GM18907 (cell line): ENCODE data around the gene NWD2.

Source experiments
- ATAC-seq: cut with Tn5 transposase; IDR thresholded peaks from one replicate; pipeline ENCODE4 v1.9.1; 2021; ENCODE audit warnings: mild to moderate bottlenecking, moderate library complexity; ENCODE audit not compliant: unreplicated experiment

Gene NWD2

DNA sequence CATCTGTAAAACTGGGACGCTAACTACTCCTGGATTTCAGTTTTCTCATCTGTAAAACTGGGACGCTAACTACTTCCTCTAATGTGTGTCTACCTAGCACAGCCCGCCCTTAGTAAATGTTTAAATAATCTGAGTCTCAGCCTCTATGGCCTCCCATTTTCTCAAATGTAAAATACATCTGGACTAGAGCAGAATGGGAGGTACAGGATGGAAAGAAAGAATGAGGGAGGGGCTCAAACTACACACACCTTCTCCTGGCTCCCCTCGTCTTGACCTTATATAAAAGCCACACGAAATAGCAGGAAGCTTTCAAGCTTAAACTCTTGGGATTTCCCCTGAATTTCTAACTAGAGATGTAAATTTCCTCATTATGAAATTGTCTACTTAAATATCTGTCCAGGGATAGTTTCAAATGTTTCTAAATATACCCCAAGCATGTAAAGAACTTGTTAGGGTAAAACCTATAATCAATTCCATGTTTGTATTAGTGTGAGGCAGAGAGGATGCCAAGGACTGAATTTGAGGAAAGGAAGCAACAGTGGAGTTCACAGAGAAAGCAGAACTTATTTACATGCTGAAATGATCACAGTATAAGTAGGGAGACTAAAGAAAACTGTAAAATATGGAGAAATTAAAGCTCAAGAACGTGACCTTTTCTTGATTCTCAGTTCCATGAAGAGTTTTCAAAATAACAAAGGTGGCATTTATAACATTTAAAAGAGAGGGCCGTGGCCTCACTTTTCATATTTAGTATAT is 220.0 kb downstream of the NWD2 start:
- ATAC-seq: no peak

DNA sequence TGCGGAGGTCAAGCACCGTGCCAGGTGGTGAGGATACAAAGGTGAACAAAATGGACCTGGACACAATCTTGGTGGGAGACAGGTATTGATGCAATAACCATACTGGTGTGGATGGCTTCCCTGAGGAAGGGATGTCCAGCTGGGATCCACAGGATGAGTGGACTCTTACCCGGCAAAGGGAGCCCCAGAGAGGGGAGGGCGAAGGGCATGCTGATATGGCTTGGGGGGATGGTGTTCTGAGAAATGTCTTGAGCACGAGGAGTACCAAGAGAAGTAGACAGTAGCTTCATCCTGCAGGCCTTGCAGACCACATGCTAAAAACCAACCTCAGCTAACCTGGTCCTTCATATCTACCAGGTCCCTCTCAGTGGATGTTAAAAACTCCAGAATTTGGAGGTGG is 220.8 kb downstream of the NWD2 start:
- ATAC-seq: no peak

DNA sequence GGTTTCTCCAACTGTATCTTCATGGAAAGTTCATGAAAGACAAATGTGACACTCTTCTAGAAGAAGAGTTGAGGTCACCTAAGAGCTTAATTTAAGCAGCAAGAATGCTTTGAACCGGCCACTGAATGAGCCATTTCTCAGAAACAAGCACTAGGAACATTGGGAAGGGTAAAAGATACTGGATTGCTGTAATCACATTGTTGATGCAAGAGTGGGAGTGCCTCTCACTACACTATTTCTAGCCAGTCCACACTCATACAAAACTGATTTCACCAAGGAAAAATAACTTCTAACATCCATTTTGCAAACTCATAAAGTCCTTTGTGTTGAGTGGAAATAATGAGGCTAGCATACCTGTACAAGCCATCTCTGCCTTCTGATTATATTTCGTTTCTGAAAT is 221.3 kb downstream of the NWD2 start:
- ATAC-seq: no peak

DNA sequence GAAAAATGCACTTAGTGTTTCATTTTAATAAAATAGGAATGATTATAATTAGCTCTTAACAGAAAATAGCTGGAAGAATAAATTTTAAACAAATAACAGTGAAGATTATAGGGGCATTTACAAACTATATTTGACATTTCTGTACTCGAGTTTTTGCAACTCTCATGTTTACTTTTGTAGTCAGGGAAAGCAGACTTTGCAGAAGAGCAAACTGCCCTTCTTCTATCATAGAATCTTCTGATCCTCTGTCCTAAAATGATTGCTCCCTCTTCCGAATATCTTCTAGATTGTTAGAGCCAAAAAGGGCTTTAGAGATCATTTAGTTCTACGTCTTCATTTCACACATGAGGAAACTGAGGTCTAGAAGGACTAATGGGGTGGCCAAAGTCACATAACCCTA is 222.7 kb downstream of the NWD2 start:
- ATAC-seq: no peak

- no peak for ATAC-seq
Measured at GRCh38 chr4:37467824-37468223, 223.3 kb downstream of the NWD2 start.

GRCh38 chr4:37469286-37469685 is 224.7 kb downstream of the NWD2 start:
- no peak for ATAC-seq

DNA sequence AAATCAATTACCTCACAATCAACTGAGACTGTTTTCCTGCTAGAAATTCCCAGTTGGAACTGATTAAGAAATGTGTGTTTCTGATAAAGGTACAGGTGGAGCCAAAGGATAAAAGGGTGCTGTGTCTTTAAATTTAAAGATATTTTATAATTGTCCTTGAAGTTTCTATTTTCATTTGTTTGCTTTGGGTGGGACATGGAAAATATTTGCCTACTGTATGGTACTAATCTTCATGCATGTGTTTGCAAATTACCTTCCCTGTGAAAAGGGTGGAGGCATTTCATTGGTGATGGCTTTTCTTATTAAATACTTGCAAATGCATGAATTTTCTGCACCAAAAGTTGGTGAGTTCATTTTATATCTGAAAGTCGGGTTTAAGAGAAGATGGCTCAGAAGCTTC is 225.7 kb downstream of the NWD2 start:
- no peak for ATAC-seq

DNA sequence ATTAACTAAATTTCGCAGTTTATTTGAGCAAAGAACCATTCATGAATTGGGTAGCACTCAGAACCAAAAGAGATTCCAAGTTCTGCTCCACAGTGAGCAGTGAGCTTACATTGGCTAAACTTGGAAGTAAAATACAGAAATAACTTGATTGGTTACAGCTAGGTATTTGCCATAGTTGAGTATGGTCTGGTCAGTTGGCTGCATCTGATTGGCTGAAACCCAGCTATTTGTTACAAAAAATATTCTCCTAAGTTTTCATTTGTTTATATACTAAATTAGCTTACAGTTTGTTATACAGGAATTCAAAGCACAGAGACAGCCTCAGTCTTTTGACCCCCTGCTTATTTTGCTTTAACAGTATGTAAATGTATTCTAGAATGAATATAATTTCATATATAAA is 226.6 kb downstream of the NWD2 start:
- no peak for ATAC-seq

DNA sequence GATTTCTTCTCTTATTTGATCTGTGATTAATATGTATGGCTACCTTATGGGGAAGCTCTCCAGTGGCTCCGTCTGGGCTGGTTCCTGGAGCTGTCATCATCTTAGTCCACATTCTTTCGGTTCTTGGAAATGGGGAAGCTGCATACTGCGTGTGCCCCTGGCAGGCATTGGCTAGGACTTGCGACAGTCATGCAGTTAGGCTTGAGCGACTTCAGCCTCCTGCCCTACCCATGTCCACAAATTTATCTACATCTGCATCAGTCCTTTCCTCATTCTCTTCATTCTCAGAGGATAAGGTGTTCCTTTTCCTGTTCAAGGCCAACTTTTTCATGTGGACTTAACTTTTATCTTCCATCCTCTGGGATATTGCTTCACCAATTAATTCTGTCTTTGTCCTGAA is 227.4 kb downstream of the NWD2 start:
- ATAC-seq: no peak

GRCh38 chr4:37473807-37474206 is 229.3 kb downstream of the NWD2 start:
- no peak for ATAC-seq

GRCh38 chr4:37475087-37475486 is 230.5 kb downstream of the NWD2 start:
- ATAC-seq: no peak

- ATAC-seq: no peak
Measured at GRCh38 chr4:37475776-37476175, 231.2 kb downstream of the NWD2 start.

DNA sequence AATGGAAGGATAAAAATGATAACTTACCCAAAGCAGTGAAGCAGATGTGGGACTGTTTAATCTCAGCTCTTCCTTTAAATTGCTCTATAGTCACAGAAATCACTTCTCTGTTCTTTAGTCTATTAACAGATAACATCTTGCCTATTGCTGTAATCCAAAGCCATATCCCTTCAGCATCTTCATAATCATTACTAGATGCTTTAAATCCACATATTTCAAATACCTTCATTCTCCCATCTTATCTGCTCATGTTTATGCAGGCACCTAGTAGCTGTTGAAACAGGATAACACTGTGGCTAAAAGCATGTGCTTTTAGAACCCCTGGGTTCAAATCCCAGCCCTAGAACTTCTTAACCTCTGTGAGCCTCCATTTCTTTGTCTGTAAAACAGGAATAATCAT is 231.7 kb downstream of the NWD2 start:
- no peak for ATAC-seq

DNA sequence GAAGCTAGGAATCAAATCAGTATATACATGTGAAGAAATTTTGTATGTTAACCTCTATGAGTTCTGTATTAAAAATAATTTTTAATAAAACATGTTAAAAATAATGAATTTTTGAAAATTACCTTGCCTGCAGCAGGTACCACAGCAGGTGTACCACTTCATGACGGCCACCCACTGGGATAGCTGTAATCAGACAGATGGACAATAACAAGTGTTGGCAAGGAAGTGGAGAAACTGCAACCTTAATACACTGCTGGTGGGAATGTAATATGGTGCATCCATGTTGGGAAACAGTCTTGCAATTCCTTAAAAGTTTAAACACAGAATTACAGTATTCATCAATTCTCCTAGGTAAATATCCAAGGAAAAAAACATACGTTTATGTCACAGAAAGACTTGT is 232.1 kb downstream of the NWD2 start:
- ATAC-seq: no peak

GRCh38 chr4:37477126-37477525 is 232.6 kb downstream of the NWD2 start:
- no peak for ATAC-seq

GRCh38 chr4:37478151-37478550 is 233.6 kb downstream of the NWD2 start:
- ATAC-seq: no peak

GRCh38 chr4:37480509-37480908 is 236.0 kb downstream of the NWD2 start:
- ATAC-seq: no peak

DNA sequence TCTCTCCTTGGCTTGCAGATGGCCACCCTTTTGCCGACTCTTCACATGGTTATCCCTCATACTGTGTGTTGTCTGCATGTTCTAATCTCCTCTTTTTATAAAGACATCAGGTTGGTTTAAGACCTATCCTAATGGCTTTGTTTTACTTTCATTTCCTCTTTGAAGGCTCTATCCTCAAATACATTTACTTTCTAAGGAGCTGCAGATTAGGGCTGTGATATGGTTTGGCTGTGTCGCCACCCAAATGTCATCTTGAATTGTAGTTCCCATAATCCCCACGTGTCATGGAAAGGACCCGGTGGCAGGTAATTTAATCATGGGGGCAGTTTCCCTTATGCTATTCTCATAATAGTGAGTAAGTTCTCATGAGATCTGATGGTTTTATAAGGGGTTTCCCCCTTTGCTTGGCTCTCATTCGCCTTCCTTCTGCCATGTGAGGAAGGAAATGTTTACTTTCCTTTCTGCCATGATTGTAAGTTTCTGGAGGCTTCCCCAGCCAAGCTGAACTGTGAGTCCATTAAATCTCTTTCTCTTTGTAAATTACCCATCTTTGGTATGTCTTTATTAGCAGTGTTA is 237.1 kb downstream of the NWD2 start:
- no peak for ATAC-seq

DNA sequence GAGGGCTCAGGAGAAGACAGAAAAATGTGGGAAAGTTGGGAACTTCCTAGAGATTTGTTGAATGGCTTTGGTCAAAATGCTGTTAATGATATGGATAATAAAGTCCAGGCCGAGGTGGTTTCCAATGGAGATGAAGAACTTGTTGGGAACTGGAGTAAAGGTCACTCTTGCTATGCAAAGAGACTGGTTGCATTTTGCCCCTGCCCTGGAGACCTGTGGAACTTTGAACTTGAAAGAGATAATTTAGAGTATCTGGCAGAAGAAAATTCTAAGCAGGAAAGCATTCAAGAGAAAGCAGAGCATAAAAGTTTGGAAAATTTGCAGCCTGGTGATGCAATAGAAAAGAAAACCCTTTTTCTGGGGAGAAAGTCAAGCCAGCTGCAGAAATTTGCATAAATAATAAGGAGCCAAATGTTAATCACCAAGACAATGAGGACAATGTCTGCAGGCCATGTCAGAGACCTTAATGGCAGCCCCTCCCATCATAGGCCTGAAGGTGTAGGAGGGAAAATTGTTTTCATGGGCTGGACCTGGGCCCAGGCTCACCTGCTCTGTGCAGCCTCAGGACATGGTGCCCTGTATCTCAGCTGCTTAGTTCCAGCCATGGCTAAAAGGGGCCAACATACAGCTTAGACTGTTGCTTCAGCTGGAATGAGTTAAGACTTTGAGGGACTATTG is 237.8 kb downstream of the NWD2 start:
- no peak for ATAC-seq

DNA sequence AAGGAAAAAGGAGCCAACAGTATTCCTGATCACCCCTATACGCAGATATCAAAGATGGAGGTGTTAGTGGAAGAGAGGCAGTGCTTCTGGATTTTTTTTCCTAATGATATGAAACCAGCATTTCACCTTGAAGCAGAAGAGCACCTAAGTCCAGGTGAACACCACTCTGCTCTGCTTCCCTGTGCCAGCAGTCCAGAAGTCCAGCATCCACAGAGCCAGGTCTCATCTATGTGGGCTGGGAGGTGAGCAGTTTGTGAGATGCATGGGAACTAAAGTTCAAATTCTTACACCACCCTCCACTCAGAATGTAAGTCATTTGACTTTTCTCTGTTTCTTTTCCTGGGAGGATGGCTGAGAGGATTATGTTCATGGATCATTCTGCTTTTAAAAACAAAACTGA is 239.1 kb downstream of the NWD2 start:
- no peak for ATAC-seq

DNA sequence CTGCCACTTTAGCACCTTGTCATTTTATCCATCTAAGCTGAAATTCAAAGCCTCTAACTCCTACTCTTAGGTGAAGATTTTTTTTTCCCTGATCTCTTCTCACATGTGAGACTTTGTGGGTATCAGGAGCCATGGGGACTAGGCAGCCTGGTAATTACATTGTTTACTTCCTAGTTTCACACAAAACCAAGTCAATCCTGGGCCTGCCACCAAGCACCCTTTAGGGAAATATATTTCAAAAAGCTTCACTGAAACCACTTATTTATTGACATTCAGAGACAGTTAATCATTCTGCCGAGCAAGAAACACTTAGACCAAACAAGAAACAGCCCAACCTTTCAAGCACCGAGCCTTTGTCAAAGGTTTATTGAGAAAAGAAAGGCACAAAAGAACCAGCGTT is 241.6 kb downstream of the NWD2 start:
- ATAC-seq: no peak

DNA sequence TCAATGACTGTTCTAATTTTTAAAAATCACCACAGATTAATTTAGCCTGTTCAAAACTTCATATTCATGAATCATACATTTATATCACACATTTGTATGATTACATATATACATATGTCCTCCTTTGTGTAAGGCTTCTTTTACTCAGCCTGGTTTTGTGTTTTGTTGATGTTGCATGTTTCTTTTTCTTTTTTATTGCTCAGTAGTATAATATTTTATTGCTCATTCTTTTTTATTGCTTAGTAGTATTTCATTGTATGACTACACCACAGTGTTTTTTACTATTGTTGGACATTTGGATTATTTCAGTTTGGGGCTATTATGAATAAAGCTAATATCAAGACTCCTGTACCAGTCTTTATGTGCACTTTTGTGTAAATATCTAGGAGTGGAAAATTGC is 243.1 kb downstream of the NWD2 start:
- ATAC-seq: no peak
